Measurements from ENCODE around the gene EVA1A.

- TF ChIP-seq CTCF (IDR thresholded peaks at IDR 0.05; ENCODE audit: low read depth, low read length, missing input control) (no peak), MAX (IDR thresholded peaks at IDR 0.05) (no peak), YY1 (IDR thresholded peaks at IDR 0.05) (no peak)
Observed at GRCh38 chr2:75586971-75587370, 26.2 kb upstream of the EVA1A start.
